GM12891 (cell line): Measurements from ENCODE around the gene CD276.

Experiments used
- DNase-seq: peaks from one replicate; pipeline ENCODE4 v3.0.0; 2011; ENCODE audit warnings: low spot score; ENCODE audit not compliant: insufficient read length
- FAIRE-seq: peaks from 2 replicates; lab custom pipeline; 2011; peaks lifted over from hg19 to GRCh38; lab: Jason Lieb, UNC
- PAX5 ChIP-seq: IDR thresholded peaks from 2 replicates; pipeline ENCODE4 v1.6.1; 2011; ENCODE audit warnings: low read length, moderate library complexity, mild to moderate bottlenecking; ENCODE audit not compliant: insufficient read depth, severe bottlenecking
- POLR2A ChIP-seq: IDR thresholded peaks from 2 replicates; pipeline ENCODE4 v1.6.1; 2011; ENCODE audit warnings: low read depth, low read length, control low read depth
- POLR2AphosphoS5 ChIP-seq: IDR thresholded peaks from 2 replicates; pipeline ENCODE4 v1.6.1; 2011; ENCODE audit warnings: low read depth, low read length, control low read depth
- POU2F2 ChIP-seq: IDR thresholded peaks from 2 replicates; pipeline ENCODE4 v1.6.1; 2011; ENCODE audit warnings: low read depth, mild to moderate bottlenecking, control low read depth, low read length, moderate library complexity
- SPI1 ChIP-seq: IDR thresholded peaks from 2 replicates; pipeline ENCODE4 v1.6.1; 2011; ENCODE audit warnings: low read depth, low read length, control low read depth
- TAF1 ChIP-seq: IDR thresholded peaks from 2 replicates; pipeline ENCODE4 v1.6.1; 2011; ENCODE audit warnings: low read depth, low read length, control low read depth

The CD276 gene

GRCh38 chr15:73760330-73761329 is 76.4 kb downstream of the CD276 start:
- TF ChIP-seq POLR2AphosphoS5 (no peak), SPI1 (no peak), POLR2A (no peak), TAF1 (no peak), PAX5 (no peak)
- DNase-seq = no peak
- no peak for FAIRE-seq

- FAIRE-seq (no peak), DNase-seq (no peak)
- no peak for TF ChIP-seq POLR2A
- TF ChIP-seq SPI1 = no peak
- TF ChIP-seq POU2F2 = no peak
- no peak for TF ChIP-seq PAX5
- no peak for TF ChIP-seq POLR2AphosphoS5
- no peak for TF ChIP-seq TAF1
These were observed 79.7 kb downstream of the CD276 start for GRCh38 chr15:73763931-73764330.
